SK-N-MC (cell line): Measurements from ENCODE around the gene ZNF394.

Experiments used
- EZH2 ChIP-seq: fragments of 200-600 bp; sonication (generic); IDR thresholded peaks from one replicate; pipeline ENCODE4 v1.6.1; 2017; ENCODE audit warnings: antibody characterized with exemption
- FOXP2 ChIP-seq: optimal IDR thresholded peaks from 2 replicates; pipeline ENCODE3; 2011; ENCODE audit warnings: mild to moderate bottlenecking, moderate library complexity; ENCODE audit not compliant: insufficient read depth; ENCODE audit errors: extremely low read length, control extremely low read depth
- POLR2AphosphoS5 ChIP-seq: IDR thresholded peaks from 2 replicates; pipeline ENCODE4 v1.6.1; 2012; ENCODE audit warnings: mild to moderate bottlenecking, low read depth, low read length, borderline replicate concordance

- TF ChIP-seq EZH2 (no peak), POLR2AphosphoS5 (no peak), FOXP2 (no peak)
Observed at GRCh38 chr7:99485094-99485493, 15.0 kb downstream of the ZNF394 start.
